ENCODE results near the gene THBS3. TPM values are rescaled to one million over a fixed set of nuclear protein-coding genes. Genes with fewer than 3 reads are reported as not detected.

The THBS3 gene
- polyA plus RNA-seq, 1 donor (not counting 4 experiments of a cell fraction or from before 2014, with no cell fraction given): 16.2 TPM

- Histone ChIP-seq H3K4me3 (ENCODE audit: control insufficient read depth in 2 of 3, extremely low read depth in 1 of 3, insufficient read depth in 2 of 3, low read depth in 1 of 3, low read length in 3 of 3) (peak overlapping the region in 2 of 3 experiments; percentile 75 to 80), H3K9me1 (ENCODE audit: control insufficient read depth, extremely low read depth, insufficient read depth, low read length) (no peaks in the 10 kb centered on the region), H3K4me1 (ENCODE audit: control insufficient read depth, extremely low read depth, insufficient read depth, low read length) (peaks cover 19% of the 10 kb centered on the region), H3K4me2 (ENCODE audit: control insufficient read depth, extremely low read depth, insufficient read depth, low read depth, low read length) (peak overlapping the region; percentile 86), H3K79me2 (ENCODE audit: control insufficient read depth, insufficient read depth, low read length) (no peaks in the 10 kb centered on the region), H3K9me3 (ENCODE audit: control insufficient read depth, low read depth, low read length) (no peaks in the 10 kb centered on the region), H3K27ac (ENCODE audit: control insufficient read depth, insufficient read depth, low read length) (no peak overlapping the region), H3K36me3 (ENCODE audit: control insufficient read depth in 2 of 2, extremely low read depth in 1 of 2, insufficient read depth in 2 of 2, low read length in 2 of 2) (peaks cover 6 to 9% of the 10 kb centered on the region in 2 experiments), H4K20me1 (ENCODE audit: control insufficient read depth, extremely low read depth, insufficient read depth, low read length) (no peaks in the 10 kb centered on the region), H3K9ac (ENCODE audit: control insufficient read depth, extremely low read depth, insufficient read depth, low read length) (no peak overlapping the region), H2AFZ (ENCODE audit: control insufficient read depth, low read length) (no peak overlapping the region), H3K27me3 (ENCODE audit: control insufficient read depth, extremely low read depth, insufficient read depth, low read length) (no peaks in the 10 kb centered on the region)
- DNase-seq (ENCODE audit: low read depth, low spot score) (no peak), FAIRE-seq (no peak)
- dilution Hi-C loops (cut with MboI; ENCODE audit: extremely low pct_ligation_motif_present, low sequenced_read_pairs): no loop called here
- TF ChIP-seq EZH2 (IDR thresholded peaks at IDR 0.05; ENCODE audit: low read length) (no peak), CTCF (optimal IDR thresholded peaks at IDR 0.05 in 1 of 3, IDR thresholded peaks at IDR 0.05 in 1 of 3, conservative IDR thresholded peaks at IDR 0.05 in 1 of 3; ENCODE audit: extremely low read depth in 1 of 3, insufficient read depth in 2 of 3, low read length in 3 of 3) (no peak)
Observed at GRCh38 chr1:155242805-155243358, 35.2 kb upstream of the THBS3 start.

GRCh38 chr1:155241841-155242264 lies 34.2 kb upstream of the THBS3 start:
- Histone ChIP-seq H4K20me1 (ENCODE audit: control insufficient read depth, extremely low read depth, insufficient read depth, low read length) (no peaks in the 10 kb centered on the region), H3K4me2 (ENCODE audit: control insufficient read depth, extremely low read depth, insufficient read depth, low read depth, low read length) (no peak overlapping the region), H3K9me1 (ENCODE audit: control insufficient read depth, extremely low read depth, insufficient read depth, low read length) (no peaks in the 10 kb centered on the region), H3K27ac (ENCODE audit: control insufficient read depth, insufficient read depth, low read length) (no peak overlapping the region), H3K36me3 (ENCODE audit: control insufficient read depth in 2 of 2, extremely low read depth in 1 of 2, insufficient read depth in 2 of 2, low read length in 2 of 2) (peaks cover 2 to 4% of the 10 kb centered on the region in 2 experiments), H3K9me3 (ENCODE audit: control insufficient read depth, low read depth, low read length) (no peaks in the 10 kb centered on the region), H3K9ac (ENCODE audit: control insufficient read depth, extremely low read depth, insufficient read depth, low read length) (no peak overlapping the region), H3K4me1 (ENCODE audit: control insufficient read depth, extremely low read depth, insufficient read depth, low read length) (peaks cover 19% of the 10 kb centered on the region), H3K79me2 (ENCODE audit: control insufficient read depth, insufficient read depth, low read length) (no peaks in the 10 kb centered on the region), H3K27me3 (ENCODE audit: control insufficient read depth, extremely low read depth, insufficient read depth, low read length) (no peaks in the 10 kb centered on the region), H2AFZ (ENCODE audit: control insufficient read depth, low read length) (no peak overlapping the region), H3K4me3 (ENCODE audit: control insufficient read depth in 2 of 3, extremely low read depth in 1 of 3, insufficient read depth in 2 of 3, low read depth in 1 of 3, low read length in 3 of 3) (no peak overlapping the region)
- TF ChIP-seq EZH2 (IDR thresholded peaks at IDR 0.05; ENCODE audit: low read length) (no peak), CTCF (optimal IDR thresholded peaks at IDR 0.05 in 1 of 3, IDR thresholded peaks at IDR 0.05 in 1 of 3, conservative IDR thresholded peaks at IDR 0.05 in 1 of 3; ENCODE audit: extremely low read depth in 1 of 3, insufficient read depth in 2 of 3, low read length in 3 of 3) (no peak)
- no peak for FAIRE-seq
- DNase-seq (ENCODE audit: low read depth, low spot score): no peak
- dilution Hi-C loops (cut with MboI; ENCODE audit: extremely low pct_ligation_motif_present, low sequenced_read_pairs): no loop called here
